Stimulated activated CD8-positive, alpha-beta memory T cell treated with anti-CD3 and anti-CD28 coated beads, Interleukin-7, amount 100 ng/mL, for 4 hours (primary cell): ENCODE results near the gene SYNPO2.
"Not testable (repeated sequence)": the region's sequence is repeated elsewhere in the genome, so short reads cannot be mapped to it uniquely, and the experiment has no call there.

Experiments used
- DNase-seq, 2 donors: peaks; one replicate each; pipeline ENCODE4 v3.0.0-alpha.2; 2020; ENCODE audit warnings: low read depth in 2 of 2

Gene SYNPO2

GRCh38 chr4:119002476-119002875 lies 113.8 kb downstream of the SYNPO2 start:
- no peak for DNase-seq

- DNase-seq, result not testable (repeated sequence)
Measured at GRCh38 chr4:119003001-119003400, 114.3 kb downstream of the SYNPO2 start.

DNA sequence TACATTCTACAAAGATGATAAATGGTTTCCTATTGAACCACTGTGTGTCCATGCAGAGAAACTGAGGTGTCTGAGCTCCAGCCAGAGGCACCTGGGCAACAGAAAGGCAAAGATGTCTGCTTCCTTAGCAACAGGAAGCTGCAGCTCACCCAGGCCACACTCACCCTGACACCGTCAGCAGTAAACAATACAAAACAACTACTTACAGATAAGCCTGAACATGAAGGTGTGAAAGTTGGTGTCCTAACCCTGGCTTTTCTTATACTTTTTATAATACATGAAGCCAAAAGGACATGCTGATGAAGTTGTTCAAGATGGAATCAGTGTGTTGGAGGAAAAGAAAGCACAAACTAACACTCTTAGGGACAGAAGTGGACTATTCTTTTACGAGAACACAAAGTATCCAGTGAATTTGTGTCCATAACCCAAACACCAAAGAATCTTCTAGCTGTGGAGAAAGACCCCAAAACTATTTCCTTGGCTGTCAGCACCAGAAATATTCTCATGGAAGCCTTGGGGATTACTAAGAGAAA lies 117.3 kb downstream of the SYNPO2 start:
- no peak for DNase-seq

GRCh38 chr4:119008761-119009160 lies 120.1 kb downstream of the SYNPO2 start:
- no peak for DNase-seq

DNA sequence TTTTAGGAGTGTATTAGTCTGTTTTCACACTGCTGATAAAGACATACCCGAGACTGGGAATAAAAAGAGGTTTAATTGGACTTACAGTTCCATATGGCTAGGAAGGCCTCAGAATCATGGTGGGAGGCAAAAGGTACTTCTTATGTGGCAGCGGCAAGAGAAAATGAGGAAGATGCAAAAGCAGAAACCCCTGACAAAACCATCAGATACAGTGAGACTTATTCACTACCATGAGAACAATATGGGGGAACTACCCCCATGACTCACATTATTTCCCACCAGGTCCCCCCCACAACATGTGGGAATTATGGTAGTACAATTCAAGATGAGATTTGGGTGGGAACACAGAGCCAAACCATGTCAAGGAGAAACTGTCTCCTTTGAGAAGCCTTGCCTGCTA lies 121.6 kb downstream of the SYNPO2 start:
- DNase-seq, result not testable (repeated sequence)

DNA sequence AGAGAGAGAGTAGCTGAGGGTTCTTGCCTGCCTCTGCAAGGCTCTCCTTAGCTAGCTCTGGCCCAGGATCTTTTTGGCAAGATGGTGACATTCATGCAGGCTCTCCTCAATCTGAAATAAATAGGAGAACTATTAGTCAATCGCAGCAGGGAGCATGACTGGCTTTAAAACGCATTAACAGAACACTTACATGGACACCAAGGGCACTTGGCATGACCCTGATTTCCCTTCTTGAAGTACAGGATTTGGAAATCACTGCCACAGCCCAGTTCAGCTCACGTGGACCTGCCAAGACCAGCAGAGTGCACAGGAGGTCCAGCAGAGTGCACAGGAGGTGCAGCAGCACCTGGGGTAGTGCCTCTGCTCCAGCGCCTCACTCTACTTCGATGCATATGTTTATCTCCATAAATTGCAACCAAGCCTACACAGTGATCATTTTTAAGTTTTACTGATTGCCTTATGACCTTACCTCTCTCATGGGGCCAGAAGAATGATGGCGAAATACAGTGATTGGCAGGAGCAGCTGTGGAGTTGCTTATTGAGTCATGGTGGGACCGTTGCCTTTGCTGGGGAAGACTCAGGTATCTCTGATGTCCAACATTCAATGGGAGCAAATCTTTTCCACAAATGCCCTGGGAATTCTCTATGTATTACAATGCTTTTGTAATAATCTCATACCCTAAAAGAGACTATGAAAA lies 122.4 kb downstream of the SYNPO2 start:
- DNase-seq, result no peak

DNA sequence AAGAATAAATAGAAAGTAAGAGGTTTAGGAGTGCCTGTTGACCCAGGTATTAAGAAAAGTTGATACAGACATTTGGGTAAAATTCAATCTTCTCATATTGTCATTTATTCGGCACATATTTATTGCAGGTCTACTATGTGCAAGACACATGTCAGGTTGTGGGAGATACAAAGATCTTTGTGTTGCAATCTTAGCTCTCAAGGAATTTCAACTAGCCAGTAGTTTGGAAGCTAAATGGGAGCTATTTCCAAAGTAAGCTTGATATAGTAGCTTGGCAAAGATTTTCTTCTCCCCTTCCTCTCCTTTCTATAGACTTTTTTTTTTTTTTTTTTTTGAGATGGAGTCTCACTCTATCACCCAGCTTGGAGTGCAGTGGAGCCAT lies 122.9 kb downstream of the SYNPO2 start:
- no peak for DNase-seq

DNA sequence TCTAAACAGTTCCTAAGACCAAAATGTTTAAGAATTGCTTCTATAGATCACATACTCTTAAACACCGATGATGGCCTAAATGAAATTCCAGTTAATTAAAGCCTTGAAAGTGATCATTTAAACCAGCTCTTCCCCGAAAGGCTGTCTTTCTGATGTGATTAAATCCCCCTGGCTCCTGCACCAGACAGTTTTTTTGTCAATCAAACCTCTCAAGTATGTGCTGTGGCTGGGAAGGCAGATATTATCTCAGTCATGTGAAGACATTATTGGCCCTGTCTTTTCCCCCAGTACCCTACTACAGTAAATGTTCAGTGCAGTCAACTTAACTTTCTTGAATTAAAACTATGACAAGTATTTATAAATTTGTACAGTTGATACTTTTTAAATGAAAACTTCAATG lies 126.0 kb downstream of the SYNPO2 start:
- DNase-seq, result no peak

DNA sequence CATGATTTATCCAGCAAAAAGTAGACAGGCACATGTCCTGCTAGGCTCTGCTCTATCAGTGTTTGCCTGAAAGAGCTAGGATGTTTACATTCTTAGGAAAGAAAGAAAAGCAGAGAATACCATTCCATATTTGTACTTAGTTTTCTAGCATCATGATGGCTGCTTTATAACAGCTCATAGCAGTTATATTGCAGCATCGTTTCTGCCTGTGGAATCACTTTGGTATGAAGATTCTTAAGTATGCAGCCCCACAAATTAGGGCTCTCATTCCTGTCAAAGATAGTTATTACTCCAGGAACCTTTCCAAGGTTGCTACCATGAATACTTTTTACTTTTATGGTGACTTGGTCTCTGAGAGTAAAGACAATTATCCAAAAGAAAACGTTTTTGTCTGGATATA lies 128.0 kb downstream of the SYNPO2 start:
- DNase-seq, result no peak

GRCh38 chr4:119017636-119018035 lies 129.0 kb downstream of the SYNPO2 start:
- DNase-seq, result no peak

DNA sequence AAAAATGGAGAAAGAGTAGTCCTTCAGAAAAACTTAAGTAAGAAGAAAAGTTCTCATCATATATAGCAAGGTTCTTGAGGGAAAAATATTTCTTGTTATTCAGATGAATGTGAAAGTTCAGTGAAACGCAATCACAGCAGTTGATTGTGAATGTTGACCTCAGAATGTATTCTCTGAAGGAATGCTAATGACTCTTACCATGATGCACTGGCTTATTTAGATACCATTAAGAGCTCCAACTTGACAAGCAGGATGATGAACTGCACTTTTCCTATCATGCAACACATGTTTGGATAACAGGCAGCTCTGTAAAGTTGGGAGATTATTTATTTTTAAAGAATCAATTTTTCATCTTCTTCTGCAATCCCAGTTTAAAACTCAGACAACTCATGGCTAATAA lies 131.5 kb downstream of the SYNPO2 start:
- DNase-seq, result no peak

DNA sequence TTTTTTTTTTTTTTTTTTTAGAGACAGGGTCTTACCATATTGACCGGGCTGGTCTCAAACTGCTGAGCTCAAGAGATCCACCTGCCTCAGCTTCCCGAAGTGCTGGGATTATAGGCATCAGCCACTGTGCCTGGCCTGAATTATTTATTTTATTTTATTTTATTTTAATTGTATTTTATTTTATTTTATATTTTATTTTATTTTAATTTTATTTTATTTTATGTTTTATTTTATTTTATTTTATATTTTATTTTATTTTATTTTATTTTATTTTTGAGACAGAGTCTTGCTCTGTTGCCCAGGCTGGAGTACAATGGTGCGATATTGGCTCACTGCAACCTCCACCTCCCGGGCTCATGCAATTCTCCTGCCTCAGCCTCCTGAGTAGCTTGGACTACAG lies 133.9 kb downstream of the SYNPO2 start:
- DNase-seq, result not testable (repeated sequence)

DNA sequence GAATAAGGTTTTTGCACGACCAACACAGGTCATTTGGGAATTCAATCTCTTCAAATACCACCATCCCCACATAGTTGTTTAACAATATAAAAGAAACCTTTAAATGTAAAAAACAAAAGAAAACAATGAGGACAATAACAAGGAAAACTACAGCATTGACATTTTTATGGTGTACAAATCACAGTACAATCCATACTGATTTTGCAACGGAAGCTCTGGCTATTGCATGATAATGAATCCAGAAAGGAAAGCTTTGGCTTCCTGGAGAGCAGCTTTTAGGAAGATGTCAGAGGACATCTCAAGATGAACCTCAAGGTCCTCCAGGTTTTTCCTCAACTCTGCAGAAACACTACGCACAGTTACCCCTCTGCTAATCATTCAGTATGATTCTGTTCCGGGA lies 135.4 kb downstream of the SYNPO2 start:
- DNase-seq, result no peak

GRCh38 chr4:119025420-119025819 lies 136.8 kb downstream of the SYNPO2 start:
- no peak for DNase-seq

DNA sequence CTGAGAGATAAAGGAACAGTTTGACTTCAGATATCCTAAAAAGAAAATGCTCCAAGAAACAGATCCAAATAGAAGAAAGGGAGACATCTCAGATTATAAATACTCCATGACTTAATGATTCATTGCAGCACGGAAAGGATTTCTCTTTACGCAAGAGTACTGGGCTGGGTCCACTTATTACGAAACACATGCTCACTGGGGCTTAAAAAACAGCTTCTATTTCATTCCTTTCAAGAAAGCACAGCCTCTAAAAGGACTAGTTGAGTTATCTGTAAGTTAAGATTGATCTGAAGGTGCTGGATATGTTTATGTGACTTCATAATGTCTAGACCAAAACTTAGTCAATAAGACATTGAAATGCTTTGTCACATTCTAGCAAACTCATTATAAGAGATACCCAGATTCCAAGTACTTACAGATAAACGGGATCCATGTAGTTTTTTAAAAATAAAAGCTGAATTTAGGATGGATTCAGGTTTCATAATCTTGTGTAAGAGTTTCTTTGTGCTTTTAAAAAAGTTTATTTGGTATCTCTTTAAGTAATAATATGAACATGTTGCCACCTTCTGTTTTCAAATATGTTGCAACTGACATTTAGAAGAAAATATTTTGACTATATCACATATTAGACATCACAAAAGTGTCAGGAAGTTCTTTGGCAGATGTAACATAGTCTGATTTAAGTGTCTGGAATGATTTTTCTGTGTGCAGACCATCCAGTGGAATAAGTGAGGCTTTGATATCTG lies 137.4 kb downstream of the SYNPO2 start:
- no peak for DNase-seq

DNA sequence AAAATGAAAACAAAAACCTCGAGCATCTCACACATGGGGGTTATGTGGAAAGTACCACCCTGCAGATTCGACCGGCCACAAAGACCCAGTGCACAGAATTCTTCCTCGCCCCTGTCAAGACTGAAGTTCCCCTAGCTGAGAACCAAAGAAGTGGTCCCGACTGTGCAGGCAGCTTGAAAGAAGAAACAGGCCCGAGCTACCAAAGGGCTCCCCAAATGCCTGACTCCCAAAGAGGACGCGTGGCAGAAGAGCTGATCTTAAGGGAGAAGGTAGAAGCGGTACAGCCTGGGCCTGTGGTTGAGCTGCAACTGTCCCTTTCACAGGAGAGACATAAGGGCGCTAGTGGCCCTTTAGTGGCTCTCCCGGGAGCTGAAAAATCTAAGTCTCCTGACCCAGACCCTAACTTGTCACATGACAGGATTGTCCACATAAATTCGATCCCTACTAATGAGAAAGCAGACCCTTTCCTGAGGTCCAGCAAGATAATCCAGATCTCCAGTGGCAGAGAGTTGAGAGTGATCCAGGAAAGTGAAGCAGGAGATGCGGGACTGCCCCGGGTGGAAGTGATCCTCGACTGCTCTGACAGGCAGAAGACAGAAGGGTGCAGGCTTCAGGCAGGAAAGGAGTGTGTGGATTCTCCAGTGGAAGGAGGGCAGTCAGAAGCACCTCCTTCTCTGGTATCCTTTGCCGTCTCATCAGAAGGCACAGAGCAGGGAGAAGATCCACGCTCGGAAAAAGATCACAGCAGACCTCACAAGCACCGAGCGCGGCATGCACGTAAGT lies 138.2 kb downstream of the SYNPO2 start:
- DNase-seq, result no peak

DNA sequence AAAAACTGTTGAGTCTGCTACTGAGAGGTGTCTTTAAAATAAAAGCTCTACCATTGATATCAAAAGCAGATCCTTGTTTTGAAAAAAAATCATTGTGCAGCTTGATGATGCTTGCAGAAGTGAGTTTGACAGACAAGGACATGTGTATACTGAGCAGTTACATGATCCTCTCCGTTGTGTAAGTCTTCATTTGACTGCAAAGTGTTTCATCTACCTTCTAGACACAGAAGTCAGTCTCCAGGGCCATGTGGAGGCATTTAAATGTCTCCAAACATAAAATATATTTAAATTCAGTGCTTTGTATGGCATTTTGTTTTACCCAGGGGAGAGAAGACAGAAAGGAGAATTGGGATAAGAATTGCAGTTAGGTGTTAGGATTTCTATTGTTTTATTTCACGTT lies 139.2 kb downstream of the SYNPO2 start:
- no peak for DNase-seq

- no peak for DNase-seq
Measured at GRCh38 chr4:119028296-119028695, 139.6 kb downstream of the SYNPO2 start.

- no peak for DNase-seq
Measured at GRCh38 chr4:119029847-119030535, 141.3 kb downstream of the SYNPO2 start.

GRCh38 chr4:119030536-119030890 lies 141.9 kb downstream of the SYNPO2 start:
- no peak for DNase-seq

DNA sequence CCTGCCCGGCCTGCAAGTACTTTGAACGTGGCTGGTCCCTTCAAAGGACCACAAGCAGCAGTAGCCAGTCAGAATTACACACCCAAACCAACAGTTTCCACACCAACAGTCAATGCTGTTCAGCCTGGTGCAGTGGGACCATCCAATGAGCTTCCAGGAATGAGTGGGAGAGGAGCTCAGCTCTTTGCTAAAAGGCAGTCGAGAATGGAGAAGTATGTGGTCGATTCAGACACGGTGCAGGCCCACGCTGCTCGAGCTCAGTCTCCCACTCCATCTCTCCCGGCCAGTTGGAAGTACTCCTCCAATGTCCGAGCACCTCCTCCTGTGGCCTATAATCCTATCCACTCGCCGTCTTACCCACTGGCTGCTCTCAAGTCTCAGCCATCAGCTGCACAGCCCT lies 142.6 kb downstream of the SYNPO2 start:
- DNase-seq, result no peak
